ENCODE measurements around the gene CATSPERZ. TPM values are rescaled to one million over a fixed set of nuclear protein-coding genes. Genes with fewer than 3 reads are reported as not detected.

CATSPERZ gene
- total and polyA plus RNA-seq, 9 of the 15 experiments (the other 6 are each of a cell fraction or from before 2014, with no cell fraction given), result 0.86 to 8.5 (median 3.5) TPM

DNA sequence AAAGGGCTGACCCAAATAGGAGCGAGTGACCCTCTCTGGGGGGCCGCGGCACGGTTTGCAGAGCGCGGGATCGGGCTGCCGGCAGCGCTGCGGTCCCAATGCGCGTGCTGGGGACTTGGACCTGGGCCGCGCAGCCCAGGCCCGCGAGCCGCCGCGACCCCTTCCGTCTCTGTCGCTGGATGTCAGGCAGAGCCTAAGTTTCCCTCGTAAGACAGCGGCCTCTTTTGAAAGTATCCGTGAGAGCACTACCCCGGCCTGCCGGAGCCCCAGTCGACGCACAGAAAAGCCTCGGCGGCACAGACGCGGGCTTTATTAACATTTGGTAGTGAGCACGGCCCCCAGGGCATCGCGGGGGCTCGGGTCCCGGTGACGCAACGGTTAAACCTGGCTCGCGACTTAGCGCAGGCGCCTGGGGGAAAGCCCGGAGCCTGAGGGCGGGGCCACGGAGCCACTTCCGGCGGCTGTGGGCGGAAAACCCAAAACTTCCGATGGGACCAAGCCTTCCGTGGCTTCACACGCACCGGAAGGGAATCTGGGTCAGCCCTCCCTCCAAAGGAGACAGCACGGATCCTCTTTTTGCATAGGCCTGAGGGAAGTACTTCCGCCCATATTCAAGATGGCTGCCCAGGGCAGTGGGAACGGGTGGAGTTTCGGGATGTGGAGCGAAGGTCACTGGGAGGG, 30.5 kb upstream of the CATSPERZ start (continued):
- TF ChIP-seq ZBTB17 (CRISPR knock-in tag; IDR thresholded peaks at IDR 0.05), result peak; percentile 28; the same call in 1 of the 2 replicates
- TF ChIP-seq HMG20A (CRISPR knock-in tag; conservative IDR thresholded peaks at IDR 0.05), result no peak
- peak; percentile 94 for TF ChIP-seq LCOR (CRISPR knock-in tag; IDR thresholded peaks at IDR 0.05)
- peak; percentile 94 for TF ChIP-seq HCFC1 (IDR thresholded peaks at IDR 0.05; ENCODE audit: low read depth, low read length)
- TF ChIP-seq PCBP1 (IDR thresholded peaks at IDR 0.05; ENCODE audit: low read depth, low read length, poor library complexity, severe bottlenecking), result no peak
- peak; percentile 60; the same call in 1 of the 2 replicates for TF ChIP-seq ZFP30 (CRISPR knock-in tag; IDR thresholded peaks at IDR 0.05; ENCODE audit: borderline replicate concordance)
- TF ChIP-seq ZNF785 (CRISPR knock-in tag; IDR thresholded peaks at IDR 0.05), result no peak
- TF ChIP-seq, protein P1, sequence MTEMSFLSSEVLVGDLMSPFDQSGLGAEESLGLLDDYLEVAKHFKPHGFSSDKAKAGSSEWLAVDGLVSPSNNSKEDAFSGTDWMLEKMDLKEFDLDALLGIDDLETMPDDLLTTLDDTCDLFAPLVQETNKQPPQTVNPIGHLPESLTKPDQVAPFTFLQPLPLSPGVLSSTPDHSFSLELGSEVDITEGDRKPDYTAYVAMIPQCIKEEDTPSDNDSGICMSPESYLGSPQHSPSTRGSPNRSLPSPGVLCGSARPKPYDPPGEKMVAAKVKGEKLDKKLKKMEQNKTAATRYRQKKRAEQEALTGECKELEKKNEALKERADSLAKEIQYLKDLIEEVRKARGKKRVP (CRISPR knock-in tag; IDR thresholded peaks at IDR 0.05), result peak; percentile 82
- TF ChIP-seq ZNF551 (CRISPR knock-in tag; IDR thresholded peaks at IDR 0.05), result no peak
- TF ChIP-seq ETS2 (tag; IDR thresholded peaks at IDR 0.05; ENCODE audit: borderline replicate concordance, poor library complexity, severe bottlenecking), result no peak
- TF ChIP-seq SIN3B (IDR thresholded peaks at IDR 0.05; ENCODE audit: low read depth), result no peak; the same call in 1 of the 2 replicates
- TF ChIP-seq, protein P2, sequence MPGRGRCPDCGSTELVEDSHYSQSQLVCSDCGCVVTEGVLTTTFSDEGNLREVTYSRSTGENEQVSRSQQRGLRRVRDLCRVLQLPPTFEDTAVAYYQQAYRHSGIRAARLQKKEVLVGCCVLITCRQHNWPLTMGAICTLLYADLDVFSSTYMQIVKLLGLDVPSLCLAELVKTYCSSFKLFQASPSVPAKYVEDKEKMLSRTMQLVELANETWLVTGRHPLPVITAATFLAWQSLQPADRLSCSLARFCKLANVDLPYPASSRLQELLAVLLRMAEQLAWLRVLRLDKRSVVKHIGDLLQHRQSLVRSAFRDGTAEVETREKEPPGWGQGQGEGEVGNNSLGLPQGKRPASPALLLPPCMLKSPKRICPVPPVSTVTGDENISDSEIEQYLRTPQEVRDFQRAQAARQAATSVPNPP (IDR thresholded peaks at IDR 0.05; ENCODE audit: borderline replicate concordance, insufficient read depth, insufficient read length), result no peak
- peak; percentile 85; the same call in 1 of the 2 replicates for TF ChIP-seq ZBTB7A (IDR thresholded peaks at IDR 0.05; ENCODE audit: borderline replicate concordance, control insufficient read depth, low read depth, low read length)
- no peak; the same call in 1 of the 2 replicates for TF ChIP-seq PML (IDR thresholded peaks at IDR 0.05; ENCODE audit: low read length)
- TF ChIP-seq, protein P3, sequence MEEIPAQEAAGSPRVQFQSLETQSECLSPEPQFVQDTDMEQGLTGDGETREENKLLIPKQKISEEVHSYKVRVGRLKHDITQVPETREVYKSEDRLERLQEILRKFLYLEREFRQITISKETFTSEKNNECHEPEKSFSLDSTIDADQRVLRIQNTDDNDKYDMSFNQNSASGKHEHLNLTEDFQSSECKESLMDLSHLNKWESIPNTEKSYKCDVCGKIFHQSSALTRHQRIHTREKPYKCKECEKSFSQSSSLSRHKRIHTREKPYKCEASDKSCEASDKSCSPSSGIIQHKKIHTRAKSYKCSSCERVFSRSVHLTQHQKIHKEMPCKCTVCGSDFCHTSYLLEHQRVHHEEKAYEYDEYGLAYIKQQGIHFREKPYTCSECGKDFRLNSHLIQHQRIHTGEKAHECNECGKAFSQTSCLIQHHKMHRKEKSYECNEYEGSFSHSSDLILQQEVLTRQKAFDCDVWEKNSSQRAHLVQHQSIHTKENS (CRISPR knock-in tag; IDR thresholded peaks at IDR 0.05), result no peak
- TF ChIP-seq GATAD2B (IDR thresholded peaks at IDR 0.05; ENCODE audit: borderline replicate concordance), result no peak; the same call in 1 of the 2 replicates
- TF ChIP-seq, protein P4, sequence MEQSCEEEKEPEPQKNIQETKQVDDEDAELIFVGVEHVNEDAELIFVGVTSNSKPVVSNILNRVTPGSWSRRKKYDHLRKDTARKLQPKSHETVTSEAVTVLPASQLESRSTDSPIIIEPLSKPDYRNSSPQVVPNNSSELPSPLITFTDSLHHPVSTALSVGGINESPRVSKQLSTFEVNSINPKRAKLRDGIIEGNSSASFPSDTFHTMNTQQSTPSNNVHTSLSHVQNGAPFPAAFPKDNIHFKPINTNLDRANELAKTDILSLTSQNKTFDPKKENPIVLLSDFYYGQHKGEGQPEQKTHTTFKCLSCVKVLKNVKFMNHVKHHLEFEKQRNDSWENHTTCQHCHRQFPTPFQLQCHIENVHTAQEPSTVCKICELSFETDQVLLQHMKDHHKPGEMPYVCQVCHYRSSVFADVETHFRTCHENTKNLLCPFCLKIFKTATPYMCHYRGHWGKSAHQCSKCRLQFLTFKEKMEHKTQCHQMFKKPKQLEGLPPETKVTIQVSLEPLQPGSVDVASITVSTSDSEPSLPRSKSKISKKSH (CRISPR knock-in tag; IDR thresholded peaks at IDR 0.05), result no peak
- TF ChIP-seq CHD1 (IDR thresholded peaks at IDR 0.05; ENCODE audit: low read length), result no peak
- no peak for TF ChIP-seq CC2D1A (IDR thresholded peaks at IDR 0.05)
- peak; percentile 97 for TF ChIP-seq RBFOX2 (IDR thresholded peaks at IDR 0.05; ENCODE audit: low read depth, low read length)
- TF ChIP-seq BACH1 (tag; IDR thresholded peaks at IDR 0.05), result no peak
- TF ChIP-seq, protein P5, sequence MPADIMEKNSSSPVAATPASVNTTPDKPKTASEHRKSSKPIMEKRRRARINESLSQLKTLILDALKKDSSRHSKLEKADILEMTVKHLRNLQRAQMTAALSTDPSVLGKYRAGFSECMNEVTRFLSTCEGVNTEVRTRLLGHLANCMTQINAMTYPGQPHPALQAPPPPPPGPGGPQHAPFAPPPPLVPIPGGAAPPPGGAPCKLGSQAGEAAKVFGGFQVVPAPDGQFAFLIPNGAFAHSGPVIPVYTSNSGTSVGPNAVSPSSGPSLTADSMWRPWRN (IDR thresholded peaks at IDR 0.05; ENCODE audit: low read depth), result no peak
